Activated CD4-positive, alpha-beta T cell treated with anti-CD3 and anti-CD28 coated beads, Interleukin-2, amount 50 U/mL, for 1 hour (primary cell): ENCODE measurements around the gene RXFP4.

Experiments
- DNase-seq: peaks from one replicate; pipeline ENCODE4 v3.0.0-alpha.2; 2020

Gene RXFP4

GRCh38 chr1:155961937-155962336, 20.5 kb downstream of the RXFP4 start:
- DNase-seq: no peak

GRCh38 chr1:155962599-155963211, 21.3 kb downstream of the RXFP4 start:
- no peak for DNase-seq

GRCh38 chr1:155964193-155964592, 22.8 kb downstream of the RXFP4 start:
- no peak for DNase-seq

- no peak for DNase-seq
Observed at GRCh38 chr1:155966135-155966534, 24.7 kb downstream of the RXFP4 start.

GRCh38 chr1:155966750-155967149, 25.3 kb downstream of the RXFP4 start:
- no peak for DNase-seq

GRCh38 chr1:155967341-155968050, 26.1 kb downstream of the RXFP4 start:
- DNase-seq: no peak

- no peak for DNase-seq
Observed at GRCh38 chr1:155968051-155968400, 26.6 kb downstream of the RXFP4 start.

- DNase-seq: no peak
Observed at GRCh38 chr1:155968670-155969069, 27.2 kb downstream of the RXFP4 start.

- no peak for DNase-seq
Observed at GRCh38 chr1:155969377-155969791, 27.9 kb downstream of the RXFP4 start.

GRCh38 chr1:155970531-155971167, 29.2 kb downstream of the RXFP4 start:
- no peak for DNase-seq

GRCh38 chr1:155971910-155972809, 30.7 kb downstream of the RXFP4 start:
- no peak for DNase-seq

- no peak for DNase-seq
Observed at GRCh38 chr1:155973723-155974122, 32.3 kb downstream of the RXFP4 start.

- no peak for DNase-seq
Observed at GRCh38 chr1:155974208-155975115, 33.0 kb downstream of the RXFP4 start.

- no peak for DNase-seq
Observed at GRCh38 chr1:155975375-155976061, 34.1 kb downstream of the RXFP4 start.

GRCh38 chr1:155976062-155976912, 34.8 kb downstream of the RXFP4 start:
- peak; percentile 73 for DNase-seq

- no peak for DNase-seq
Observed at GRCh38 chr1:155976913-155977689, 35.7 kb downstream of the RXFP4 start.

GRCh38 chr1:155977690-155978324, 36.4 kb downstream of the RXFP4 start:
- DNase-seq: no peak

- DNase-seq: peak; percentile 67
Observed at GRCh38 chr1:155978325-155978972, 37.0 kb downstream of the RXFP4 start, which contains the start of gene ARHGEF2. ARHGEF2 (minus strand) TSS chr1:155978547; CDS start chr1:155978427, 120 bp downstream.
